ENCODE results near the gene HBS1L. TPM values are rescaled to one million over a fixed set of nuclear protein-coding genes. Genes with fewer than 3 reads are reported as not detected.

Gene HBS1L
- total RNA-seq, 4 donors from 2014 or later = 25.2 to 94.1 (median 37.5) TPM

GRCh38 chr6:134967711-134968110 is 86.9 kb downstream of the HBS1L start:
- Histone ChIP-seq H3K4me1 (no peaks in the 10 kb centered on the region), H3K27ac (no peak overlapping the region), H3K9me3 (no peaks in the 10 kb centered on the region), H3K27me3 (no peaks in the 10 kb centered on the region), H3K4me3 (no peak overlapping the region), H3K36me3 (peaks cover 0 to 44% (median 0%) of the 10 kb centered on the region in 3 donors)
- DNase-seq = no peak
- TF ChIP-seq, protein P1, sequence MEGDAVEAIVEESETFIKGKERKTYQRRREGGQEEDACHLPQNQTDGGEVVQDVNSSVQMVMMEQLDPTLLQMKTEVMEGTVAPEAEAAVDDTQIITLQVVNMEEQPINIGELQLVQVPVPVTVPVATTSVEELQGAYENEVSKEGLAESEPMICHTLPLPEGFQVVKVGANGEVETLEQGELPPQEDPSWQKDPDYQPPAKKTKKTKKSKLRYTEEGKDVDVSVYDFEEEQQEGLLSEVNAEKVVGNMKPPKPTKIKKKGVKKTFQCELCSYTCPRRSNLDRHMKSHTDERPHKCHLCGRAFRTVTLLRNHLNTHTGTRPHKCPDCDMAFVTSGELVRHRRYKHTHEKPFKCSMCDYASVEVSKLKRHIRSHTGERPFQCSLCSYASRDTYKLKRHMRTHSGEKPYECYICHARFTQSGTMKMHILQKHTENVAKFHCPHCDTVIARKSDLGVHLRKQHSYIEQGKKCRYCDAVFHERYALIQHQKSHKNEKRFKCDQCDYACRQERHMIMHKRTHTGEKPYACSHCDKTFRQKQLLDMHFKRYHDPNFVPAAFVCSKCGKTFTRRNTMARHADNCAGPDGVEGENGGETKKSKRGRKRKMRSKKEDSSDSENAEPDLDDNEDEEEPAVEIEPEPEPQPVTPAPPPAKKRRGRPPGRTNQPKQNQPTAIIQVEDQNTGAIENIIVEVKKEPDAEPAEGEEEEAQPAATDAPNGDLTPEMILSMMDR (IDR thresholded peaks at IDR 0.05) = no peak
- no peak for TF ChIP-seq POLR2A (IDR thresholded peaks at IDR 0.05)

DNA sequence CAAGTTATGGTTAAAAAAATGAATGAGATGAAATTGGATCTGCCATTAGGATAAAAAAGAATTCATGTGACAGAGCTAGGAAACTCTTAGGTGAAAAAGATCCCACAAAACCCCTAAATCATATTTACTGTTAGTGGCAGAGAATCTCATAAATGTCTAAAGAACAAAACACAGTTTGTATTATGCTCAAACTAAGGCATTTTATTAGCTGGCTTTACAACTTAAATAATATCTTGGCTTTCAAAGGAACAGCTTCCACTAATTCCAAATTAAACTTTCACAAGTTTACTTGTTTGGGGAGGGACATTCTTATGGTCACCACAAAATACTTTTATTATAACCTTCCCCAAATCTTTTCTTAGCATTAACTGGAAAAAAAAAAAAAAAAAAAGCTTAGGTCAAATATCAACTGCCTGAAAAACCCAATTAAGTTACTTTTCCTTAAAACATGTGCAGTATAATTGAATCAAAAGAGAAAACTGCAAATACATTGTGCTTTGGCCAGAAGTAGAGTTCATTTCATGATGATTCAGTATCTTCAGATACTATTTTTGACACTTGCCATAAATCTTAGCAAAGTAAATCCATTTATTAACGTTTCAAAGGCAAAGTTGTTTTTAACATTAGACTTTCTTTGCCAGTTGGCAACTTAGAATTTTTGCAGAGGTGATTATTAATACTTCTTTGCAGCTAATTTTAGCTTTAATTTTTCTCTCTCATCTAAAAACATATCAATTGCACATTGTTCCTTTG is 90.0 kb downstream of the HBS1L start:
- no peak for TF ChIP-seq POLR2A (IDR thresholded peaks at IDR 0.05)
- TF ChIP-seq, protein P1 (IDR thresholded peaks at IDR 0.05) = no peak
- H3K9me3 ChIP-seq = no peaks in the 10 kb centered on the region
- DNase-seq = no peak
- H3K4me3 ChIP-seq = no peak overlapping the region
- H3K36me3 ChIP-seq = peaks cover 0 to 38% (median 0%) of the 10 kb centered on the region in 3 donors
- H3K4me1 ChIP-seq = no peaks in the 10 kb centered on the region
- no peaks in the 10 kb centered on the region for H3K27me3 ChIP-seq
- no peak overlapping the region for H3K27ac ChIP-seq

DNA sequence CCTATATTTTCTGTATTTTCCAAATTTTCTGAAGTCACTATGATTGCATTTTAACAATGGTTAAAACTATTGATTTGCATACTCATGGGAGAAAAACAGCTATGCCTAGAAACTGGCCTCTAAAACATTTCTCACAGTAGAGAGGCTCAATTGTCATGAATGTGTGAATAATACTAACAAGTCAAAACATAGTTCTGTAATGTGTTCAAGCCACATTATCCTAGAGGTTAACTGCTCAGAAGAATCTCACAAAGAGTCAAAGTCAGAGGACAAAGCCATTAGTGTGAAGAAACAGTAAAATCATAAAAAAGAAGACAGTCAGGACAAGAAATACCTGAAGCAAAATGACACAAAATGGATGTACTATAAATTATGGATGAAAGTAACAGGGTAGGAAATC is 92.2 kb downstream of the HBS1L start:
- Histone ChIP-seq H3K27ac (no peak overlapping the region), H3K4me3 (no peak overlapping the region), H3K36me3 (peaks cover 0 to 38% (median 0%) of the 10 kb centered on the region in 3 donors), H3K9me3 (no peaks in the 10 kb centered on the region), H3K27me3 (no peaks in the 10 kb centered on the region), H3K4me1 (no peaks in the 10 kb centered on the region)
- no peak for DNase-seq
- TF ChIP-seq POLR2A (IDR thresholded peaks at IDR 0.05) = no peak
- TF ChIP-seq, protein P1 (IDR thresholded peaks at IDR 0.05) = no peak

DNA sequence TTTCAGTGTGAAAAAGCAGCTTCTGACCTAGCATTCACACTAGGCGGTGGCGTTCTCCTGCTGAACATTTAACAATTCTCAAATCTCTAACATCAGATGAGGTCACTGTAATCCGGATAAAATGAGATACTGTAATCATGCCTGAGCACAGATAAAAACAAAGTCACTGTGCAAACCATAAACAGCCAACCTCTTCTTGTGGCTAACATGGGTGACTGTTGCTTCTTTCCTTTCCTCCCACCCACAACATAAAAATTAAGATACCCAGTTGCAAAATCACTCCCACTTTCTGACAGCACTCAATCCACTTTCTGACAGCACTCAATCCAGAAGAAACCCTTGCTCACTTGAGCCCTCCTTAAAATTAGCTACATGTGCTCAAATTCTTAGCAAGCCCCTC is 93.3 kb downstream of the HBS1L start:
- TF ChIP-seq, protein P1 (IDR thresholded peaks at IDR 0.05) = no peak
- no peak for TF ChIP-seq POLR2A (IDR thresholded peaks at IDR 0.05)
- no peaks in the 10 kb centered on the region for H3K4me1 ChIP-seq
- H3K27ac ChIP-seq = no peak overlapping the region
- DNase-seq = no peak
- H3K27me3 ChIP-seq = no peaks in the 10 kb centered on the region
- no peaks in the 10 kb centered on the region for H3K9me3 ChIP-seq
- H3K36me3 ChIP-seq = peaks cover 0 to 38% (median 0%) of the 10 kb centered on the region in 3 donors
- no peak overlapping the region for H3K4me3 ChIP-seq

DNA sequence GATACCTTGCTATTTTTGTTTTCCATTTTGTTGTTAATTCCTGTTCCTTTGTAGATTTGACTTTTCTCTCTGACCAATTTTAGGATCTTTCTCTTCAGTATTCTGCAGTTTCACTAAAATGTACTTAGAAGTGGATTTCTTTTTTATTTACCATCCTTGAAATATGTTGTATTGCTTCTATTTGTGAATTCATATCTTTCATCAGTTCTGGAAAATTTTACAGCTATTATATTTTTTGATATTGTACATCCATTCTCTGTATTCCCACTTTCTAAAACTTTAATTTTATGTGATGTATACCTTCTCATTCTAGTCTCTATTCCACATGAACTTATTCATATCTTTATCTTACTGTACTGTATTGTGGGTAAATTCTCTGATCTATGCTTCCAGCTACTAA is 95.0 kb downstream of the HBS1L start:
- DNase-seq = no peak
- H3K27me3 ChIP-seq = no peaks in the 10 kb centered on the region
- TF ChIP-seq, protein P1 (IDR thresholded peaks at IDR 0.05) = no peak
- no peak overlapping the region for H3K27ac ChIP-seq
- H3K4me1 ChIP-seq = no peaks in the 10 kb centered on the region
- H3K4me3 ChIP-seq = no peak overlapping the region
- H3K9me3 ChIP-seq = no peaks in the 10 kb centered on the region
- peaks cover 0 to 21% (median 0%) of the 10 kb centered on the region in 3 donors for H3K36me3 ChIP-seq
